HG03457 (cell line): Measurements from ENCODE around the gene NEK9.

ENCODE experiments used
- ATAC-seq: cut with Tn5 transposase; IDR thresholded peaks from one replicate; pipeline ENCODE4 v1.9.1; 2021; ENCODE audit warnings: moderate number of reproducible peaks; ENCODE audit not compliant: unreplicated experiment

Gene NEK9

DNA sequence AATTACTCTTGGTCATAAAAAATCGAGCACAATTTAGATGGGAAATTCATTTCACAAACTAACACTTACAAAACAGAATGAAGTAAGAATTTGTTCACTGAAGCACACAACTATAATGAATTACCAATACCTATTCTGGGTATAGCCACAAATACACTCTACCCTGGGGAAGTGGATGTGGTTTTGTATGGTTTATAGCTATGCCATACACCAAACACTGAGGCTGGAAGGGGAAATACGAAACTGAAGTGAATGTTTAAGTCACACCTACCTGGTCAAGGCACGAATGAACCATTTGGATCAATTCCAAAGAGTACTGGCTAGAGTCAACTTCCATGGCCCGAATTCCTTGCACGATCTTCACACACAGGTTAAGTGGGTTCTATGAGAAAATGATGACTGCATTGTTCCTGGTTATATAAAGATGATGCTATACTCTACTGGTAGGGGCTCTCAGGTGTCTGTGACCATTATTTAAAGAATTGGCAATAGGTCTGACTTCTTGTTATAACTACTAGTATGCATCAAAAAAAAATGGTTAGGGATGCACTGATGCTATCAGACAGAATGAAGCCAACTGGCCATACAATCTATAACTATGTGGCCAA is 12.8 kb downstream of the NEK9 start:
- ATAC-seq, result no peak

DNA sequence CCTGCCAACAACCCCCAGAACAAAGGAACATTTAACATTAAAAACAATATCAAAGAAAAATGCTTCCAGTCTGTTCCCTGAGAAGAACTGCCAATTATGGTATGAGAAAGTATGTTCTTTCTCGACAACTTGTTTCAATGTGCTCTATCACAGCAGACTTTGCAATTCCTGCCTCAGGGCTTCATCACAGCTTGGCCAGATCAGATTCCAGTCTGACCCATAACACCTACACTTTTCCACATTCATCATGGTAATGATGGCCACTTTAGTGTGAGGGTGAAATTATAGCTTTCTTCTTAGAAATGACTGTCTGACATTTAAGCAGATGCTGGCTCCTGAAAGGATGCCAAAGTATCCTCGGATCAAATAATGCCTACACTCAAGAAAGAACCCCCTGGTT is 17.0 kb downstream of the NEK9 start:
- ATAC-seq, result no peak

DNA sequence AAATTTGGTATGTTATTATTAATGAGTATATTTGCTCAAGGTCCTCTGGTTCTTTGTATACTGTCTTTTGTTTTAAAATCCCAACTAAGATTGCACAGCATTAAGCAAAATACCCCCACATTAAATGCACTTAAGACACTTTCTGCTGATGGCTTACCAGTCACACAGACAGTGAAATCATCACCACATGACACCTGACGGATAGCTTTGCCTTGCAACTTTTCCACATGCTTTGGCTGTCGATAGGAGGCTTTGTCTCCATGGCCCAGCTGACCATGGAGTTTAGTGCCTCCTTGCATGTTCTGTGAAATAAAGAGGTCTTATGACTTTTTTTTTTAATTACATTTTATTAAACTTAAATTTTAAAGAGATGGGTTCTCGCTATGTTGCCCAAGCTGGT is 19.7 kb downstream of the NEK9 start:
- no peak for ATAC-seq

DNA sequence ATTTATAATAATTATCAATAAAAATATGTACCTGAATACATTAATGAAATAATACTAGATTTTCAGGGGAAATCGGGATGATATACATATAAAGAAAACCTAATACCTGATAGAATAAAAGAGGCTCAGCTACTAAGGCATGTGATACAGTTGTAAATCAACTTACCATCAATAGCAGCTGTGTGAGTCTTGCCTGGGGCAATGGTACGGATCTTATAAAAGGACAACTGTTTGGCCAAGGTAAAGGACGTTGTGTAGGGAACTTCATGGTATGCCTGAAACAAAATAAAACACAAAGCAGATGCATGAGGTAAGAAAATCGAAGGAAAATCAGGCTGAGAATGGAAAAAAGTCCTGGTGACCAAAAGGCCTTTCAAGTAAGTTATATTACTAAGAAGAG is 25.4 kb downstream of the NEK9 start:
- ATAC-seq, result no peak

DNA sequence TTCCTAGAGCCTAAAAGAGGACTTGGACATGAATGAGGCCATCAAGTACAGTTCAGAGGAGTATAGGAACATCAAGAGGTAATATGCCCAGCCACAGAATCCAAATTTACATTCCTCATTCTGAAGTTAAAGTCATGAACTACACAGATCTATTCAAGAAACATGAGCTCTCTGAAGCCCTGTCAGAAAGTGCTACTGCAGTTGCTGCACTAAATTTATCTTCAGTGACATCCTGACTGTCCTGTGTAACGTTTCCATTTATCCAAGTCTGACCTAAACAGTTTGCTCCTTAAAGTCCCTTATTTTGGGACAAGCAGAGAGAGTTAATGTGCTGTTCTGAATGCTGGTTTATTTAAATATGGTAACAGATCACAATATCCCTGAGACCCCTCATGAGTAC is 28.2 kb downstream of the NEK9 start:
- ATAC-seq, result no peak

DNA sequence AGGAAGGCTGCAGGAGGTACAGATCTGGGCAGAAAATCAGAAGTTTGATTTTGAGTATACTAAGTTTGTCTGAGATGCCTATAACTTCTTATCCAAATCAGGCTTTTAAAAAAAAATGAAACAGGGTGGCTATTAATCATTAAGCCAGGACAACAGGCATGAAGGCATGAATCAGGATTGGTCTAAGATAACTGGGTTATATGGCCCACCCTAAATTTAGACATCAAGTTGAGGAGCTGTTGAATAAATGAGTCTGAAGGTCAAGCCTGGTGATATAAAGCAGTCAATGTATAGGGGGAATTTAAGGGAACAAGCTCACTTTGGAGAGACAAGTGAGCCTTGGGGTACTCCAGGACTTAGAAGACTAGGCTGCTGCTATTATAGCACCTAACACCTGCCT is 28.6 kb downstream of the NEK9 start:
- ATAC-seq, result no peak

DNA sequence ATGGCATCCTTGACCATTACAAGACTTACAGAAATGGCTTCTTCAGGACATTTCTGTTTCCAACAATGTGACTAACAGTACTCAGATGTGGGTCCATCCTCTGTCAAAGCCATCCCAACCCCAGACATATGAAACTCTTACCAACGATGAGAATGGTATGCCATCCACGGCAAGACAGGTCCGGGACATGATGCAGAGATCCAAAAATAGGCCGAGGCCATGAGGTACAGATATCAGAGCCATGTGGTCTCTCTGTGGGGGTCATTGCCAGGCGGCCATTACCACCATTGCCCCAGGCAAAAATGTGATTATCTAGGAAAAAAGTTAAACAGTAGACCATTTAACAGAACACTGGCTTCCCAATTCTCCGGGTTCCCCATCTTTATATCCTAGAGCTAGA is 29.9 kb downstream of the NEK9 start:
- no peak for ATAC-seq

DNA sequence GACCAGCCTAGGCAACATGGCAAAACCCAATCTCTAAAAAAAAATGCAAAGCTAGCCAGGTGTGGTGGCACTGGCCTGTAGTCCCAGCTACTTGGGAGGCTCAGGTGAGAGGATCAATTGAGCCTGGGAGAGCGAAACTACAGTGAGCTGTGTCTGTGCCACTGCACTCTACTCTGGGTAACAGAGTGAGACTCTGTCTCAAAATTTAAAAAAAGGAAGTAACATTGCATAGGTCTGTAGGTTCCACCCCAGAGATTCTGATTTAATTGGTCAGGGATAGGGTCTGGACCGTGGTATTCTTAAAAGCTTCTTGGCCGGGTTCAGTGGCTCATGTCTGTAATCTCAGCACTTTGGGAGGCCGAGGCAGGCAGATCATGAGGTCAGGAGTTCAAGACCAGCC is 31.2 kb downstream of the NEK9 start:
- ATAC-seq, result no peak

DNA sequence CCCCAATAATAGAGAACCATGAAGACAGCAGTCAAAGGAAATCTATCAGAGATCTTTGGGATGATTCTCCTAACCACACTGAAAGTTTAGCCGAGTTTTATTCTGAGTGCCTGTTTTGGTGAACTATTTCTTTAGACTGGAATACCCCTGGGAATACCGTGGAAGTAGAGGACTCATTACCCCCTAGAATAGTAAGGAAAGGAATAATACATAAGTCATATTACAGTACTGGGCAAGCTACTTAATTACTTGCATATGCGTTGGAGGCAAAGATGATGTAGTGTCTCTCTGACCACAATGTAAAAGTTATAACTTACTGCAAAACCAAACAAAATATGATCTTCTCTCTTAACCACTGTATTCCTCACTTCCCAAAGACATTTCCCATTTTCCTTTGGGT is 32.0 kb downstream of the NEK9 start:
- no peak for ATAC-seq

DNA sequence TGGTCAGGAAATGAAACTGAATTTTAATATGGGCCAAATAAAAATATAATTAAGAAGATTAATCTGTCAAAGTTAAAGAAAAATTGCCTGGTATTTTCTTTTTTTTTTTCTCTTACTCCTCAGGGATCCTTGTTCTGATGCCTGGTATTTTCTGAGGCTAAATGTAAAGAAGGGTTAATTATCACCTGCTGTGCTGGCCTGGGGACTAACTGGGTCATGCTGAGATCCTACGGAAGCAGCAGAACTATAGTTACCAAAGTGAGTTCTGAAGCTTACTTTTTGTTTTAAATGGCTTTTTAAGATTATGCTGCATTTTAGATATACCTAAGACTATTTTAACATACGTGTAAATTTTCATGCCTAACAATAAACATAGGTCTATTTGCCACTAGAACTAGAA is 34.1 kb downstream of the NEK9 start:
- ATAC-seq, result no peak

DNA sequence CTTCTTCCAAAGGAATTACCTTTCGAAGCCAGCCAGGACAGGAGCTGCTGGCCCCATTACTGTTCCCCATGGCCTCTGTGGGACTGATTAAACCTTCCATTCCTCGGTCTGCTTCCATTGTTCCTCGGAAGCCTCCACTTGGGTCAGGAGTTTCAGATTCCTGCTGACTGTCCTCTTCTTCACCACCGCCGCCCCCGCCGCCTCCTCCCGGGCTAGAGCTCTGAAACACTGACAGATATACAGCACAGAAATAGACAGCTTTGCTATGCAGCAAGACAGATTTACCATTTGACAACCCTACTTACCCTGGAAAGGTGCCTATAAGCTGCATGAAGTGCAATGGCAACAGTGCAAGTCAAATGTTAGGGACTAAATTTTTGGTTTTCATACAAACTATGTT is 35.6 kb downstream of the NEK9 start:
- ATAC-seq, result no peak

DNA sequence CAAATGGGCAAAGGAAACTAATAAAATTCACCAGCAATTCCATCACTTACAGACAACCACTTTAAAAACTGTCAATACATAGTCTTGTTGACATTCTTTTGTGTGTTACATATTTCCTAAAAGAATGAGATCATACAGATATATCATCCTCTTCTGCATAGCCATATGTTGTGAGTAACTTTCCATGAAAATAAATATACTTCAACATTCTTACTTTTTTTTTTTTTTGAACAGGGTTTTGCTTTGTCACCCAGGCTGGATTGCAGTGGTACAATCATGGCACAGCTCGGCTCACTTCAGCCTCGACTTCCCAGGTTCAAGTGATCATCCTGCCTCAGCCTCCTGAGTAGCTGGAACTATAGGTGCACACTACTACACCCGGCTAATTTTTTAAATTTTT is 36.5 kb downstream of the NEK9 start:
- ATAC-seq, result no peak

DNA sequence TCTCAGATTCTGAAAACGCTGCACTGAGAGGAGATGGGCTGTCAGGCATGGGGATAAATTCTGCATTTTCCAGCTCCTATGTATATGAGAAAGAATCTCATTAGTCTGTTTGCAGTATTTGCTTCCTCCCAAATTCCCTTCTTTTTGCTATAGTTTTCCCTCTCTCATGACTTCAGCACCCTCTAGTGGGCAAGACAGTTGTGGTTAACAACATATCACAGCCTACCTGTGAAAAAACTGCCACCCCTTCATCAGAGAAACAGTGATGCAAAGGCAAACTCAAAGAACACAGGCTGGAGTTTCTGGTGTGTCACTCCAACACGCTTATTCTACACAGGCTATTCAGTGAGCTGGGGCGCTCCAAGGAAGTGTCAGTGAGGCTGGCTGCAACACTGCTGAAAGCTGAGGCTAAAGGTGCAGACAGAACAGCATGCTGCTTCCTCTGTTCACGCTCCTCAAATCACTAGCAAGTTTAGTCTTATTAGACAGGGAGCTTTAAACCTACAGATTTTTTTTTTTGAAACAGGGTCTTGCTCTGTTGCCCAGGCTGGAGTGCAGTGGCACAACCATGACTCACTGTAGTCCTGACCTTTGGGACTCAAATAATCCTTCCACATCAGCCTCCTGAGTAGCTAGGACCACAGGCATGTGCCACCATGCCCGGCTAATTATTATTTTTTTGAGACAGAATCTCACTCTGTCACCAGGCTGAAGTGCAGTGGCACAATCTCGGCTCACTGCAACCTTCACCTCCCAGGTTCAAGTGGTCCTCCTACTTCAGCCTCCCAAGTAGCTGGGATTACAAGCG is 38.1 kb downstream of the NEK9 start:
- no peak for ATAC-seq

DNA sequence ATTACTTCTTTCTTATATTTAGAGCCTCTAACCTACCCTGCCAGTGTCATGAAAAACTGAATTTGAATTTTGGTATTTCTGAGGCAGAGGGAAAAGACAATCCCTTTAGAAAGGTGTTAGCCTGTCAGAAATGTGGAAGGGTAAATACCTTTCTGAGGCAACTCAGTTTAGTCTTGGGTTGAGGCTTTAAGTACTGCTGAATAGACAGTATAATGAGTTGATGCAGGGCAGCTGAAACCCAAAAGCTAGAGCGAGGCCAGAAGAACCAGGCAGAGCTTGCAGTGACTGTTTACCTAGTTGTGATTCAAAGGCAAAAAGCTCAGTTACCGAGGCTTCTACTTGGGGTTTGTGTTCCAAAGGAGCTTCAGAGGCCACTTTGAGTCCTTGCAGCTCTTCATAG is 38.7 kb downstream of the NEK9 start:
- ATAC-seq, result no peak

DNA sequence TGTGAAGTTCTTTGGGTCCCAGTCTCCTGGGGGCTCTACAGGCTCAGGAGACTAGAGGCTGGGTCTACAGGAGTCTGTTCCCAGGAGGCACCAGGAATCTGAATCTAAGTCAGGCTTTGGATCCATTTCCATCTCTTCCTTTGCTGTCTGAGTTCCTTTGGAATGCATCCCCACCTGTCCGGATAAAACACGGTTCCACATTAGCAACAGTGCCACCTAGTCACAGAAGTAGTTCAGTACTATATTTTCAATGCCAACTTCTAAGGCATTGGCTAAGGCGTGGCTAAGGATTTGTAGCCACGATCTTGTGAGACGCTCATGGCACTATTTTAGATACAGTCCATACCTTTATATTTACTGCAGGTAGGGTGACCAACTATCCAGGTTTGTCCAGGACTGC is 42.3 kb downstream of the NEK9 start:
- no peak for ATAC-seq

DNA sequence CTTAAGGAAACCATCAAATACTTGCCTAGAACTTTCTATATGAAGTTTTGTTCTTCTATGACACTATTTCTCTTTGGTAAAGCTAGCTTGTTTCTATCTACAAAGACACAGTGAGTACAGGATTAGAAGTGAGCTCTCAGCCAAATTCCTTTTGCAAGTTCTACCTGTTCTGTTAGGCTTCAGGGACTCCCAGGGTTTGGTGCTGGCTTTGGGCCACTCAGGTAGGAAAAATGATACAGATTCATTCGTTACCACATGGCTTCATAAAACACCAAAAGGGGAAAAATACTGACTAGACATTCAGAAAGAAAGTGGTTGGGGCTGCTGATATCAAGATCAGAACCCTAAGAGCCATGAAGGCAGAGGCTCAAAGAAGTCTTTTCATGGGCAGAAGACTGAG is 43.6 kb downstream of the NEK9 start:
- no peak for ATAC-seq

DNA sequence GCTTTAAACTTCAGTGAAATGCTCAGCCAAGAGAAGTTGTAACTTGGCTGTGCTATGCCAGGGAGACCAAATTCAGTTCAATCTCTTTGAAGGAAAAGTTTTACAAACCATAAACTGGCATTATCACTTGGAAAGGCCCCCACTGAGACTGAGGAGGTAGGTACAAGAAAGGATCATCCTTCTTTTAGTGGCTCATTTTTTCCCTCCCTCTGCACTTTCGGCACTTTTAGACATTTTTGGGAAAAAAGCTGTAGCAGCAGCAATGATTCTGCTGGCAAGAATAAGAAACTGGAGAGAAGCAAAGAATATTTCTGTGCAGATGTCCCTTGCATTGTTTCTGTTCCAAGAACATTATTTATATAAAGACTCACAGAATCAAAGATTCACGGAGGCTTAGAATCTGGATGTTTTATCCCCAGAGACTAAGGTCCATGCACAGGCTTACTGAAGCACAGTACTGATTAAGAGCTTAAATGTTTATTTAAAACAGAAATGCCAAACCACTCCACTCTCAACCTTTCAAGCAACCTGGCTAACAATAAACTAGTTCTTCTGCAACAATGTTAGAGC is 45.1 kb downstream of the NEK9 start:
- no peak for ATAC-seq

DNA sequence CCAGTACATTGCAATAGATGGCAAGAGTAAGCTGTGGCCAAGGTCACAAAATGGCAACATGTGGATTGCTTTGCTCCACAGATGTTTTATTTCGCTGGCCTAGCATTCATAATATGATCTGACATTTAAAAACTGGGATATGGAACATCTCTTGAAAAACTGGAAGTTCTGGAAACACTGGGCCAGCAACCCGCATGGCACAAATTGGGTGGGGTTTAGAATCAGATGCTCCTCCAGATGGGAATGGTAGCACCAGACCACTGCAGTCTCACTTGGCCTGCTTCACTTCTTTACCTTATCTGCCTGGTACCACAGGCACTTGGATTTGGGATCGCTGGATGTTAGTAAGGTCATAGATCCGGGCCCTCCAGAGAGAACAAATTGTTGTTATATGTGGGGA is 47.3 kb downstream of the NEK9 start:
- ATAC-seq, result no peak

DNA sequence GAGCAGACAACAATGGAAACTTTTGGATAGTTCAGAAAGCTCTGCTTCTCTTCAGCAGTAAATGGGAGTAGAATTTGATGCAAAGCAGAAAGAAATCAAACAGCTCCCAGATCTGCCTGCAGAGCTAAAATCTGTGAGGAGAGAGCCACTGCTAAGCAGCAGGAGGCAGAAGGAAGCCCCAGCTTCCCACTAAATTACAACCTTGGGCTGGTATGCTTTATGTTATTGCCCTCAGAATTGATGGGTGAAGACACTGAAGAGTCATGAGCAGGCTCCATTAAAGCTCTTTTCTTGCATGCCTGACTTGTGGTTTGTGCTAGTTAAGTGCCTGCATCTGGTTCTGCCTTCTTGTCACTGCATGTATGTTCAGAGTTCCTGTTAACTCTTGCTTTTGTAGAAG is 49.1 kb downstream of the NEK9 start:
- ATAC-seq, result no peak

DNA sequence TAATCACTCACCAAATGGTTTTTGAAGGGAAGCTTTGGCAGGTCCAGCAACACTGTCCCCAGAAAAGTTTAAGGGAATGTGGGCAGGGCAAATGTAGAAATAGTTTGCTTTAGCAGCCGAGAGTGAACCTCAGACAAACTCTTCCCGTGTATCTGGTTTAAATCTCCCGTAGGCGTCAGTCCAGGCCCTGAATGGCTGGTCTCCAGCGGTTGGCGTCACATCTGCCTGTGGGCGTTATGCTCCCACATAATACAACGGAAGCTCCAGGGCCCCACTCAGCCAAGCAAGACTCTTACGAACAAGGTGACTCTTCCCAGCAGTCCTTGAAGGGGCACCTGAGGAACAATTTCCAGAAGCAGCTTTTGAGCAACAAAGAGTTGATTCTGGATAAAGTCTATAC is 56.5 kb downstream of the NEK9 start:
- ATAC-seq, result no peak

DNA sequence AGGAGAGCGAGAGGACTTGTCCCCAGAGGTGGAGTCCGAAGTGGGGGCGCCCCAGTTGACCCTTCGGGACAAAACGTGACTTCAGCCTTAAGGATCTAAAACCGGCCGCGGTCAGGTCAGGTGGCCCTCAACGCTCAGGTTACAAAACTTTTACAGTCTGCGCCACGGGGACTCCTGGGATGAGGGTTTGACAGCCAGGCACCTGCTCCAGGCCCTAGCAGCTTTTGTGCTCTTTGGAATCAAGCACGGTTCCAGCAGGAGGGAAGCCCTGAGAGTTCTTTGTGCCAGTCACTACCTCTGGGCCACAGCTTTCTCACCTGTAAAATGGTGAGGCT is 57.1 kb downstream of the NEK9 start:
- ATAC-seq, result no peak

DNA sequence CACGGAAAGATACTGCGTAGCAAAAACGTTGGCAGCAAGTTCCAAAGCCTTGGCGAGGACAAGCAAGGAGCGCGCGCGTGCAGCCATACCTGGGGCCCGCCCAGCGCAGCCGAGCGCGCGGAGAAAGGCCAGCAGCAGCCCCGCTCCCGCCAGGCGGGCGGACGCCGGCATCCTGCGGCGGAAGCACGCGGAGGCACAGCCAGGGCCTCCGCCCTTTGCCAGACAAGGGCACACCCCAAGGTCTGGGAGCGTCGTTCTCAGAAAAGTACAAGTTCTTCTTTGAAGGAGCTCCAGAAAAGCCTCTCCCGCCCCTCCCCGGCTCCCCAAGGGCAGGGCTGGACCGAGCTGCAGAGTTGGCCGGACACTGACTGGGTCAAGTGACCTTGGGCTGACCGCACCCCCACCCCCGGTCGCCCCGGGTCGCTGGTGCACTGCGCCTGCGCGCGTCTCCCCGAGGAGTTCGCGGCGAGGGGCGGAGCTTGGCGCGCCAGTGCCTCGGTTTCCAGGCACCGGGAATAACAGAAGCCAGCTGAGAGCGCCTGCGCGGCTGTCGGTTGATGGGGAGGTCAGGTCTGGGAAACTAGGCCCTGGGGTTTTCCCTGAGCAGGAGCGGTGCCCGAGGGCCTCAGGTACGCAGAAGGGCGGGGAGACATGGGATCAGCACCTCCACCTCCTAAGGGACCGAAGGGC is 57.6 kb downstream of the NEK9 start, which contains the start of gene ZC2HC1C:
ZC2HC1C (plus strand) TSS at position 521 of the 690 bp plus-strand sequence. CDS start 933 bp downstream, outside the sequence.
- ATAC-seq, result peak; percentile 48
